ENCODE measurements around the gene PAM.

PAM gene

DNA sequence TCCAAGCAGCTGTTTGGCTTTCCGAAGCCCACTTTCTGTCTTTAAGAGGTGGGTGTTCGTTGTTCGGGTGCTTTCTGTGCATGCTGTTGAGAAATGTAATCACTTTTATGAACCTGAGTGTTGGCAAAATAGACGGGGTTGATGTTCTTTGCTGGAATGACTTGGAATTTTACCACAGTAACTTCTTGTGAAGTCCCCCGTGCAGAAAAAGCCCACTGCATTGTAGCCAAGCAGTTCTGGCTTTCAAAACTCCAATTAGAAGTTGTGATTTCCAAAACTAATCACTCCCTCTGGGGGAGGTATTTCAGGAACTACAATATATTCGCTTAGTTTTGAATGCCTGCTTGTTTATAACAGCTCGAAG, 111.1 kb downstream of the PAM start:
- ATAC-seq = no peak
- Mint-ChIP-seq H3K27me3 (peaks cover 32% of the 10 kb centered on the region), H3K36me3 (peaks cover 13% of the 10 kb centered on the region), H3K27ac (peak overlapping the region; percentile 51), H3K4me3 (peak overlapping the region; percentile 59), H3K4me1 (peaks cover 15% of the 10 kb centered on the region), H3K9me3 (peaks cover 4% of the 10 kb centered on the region)

DNA sequence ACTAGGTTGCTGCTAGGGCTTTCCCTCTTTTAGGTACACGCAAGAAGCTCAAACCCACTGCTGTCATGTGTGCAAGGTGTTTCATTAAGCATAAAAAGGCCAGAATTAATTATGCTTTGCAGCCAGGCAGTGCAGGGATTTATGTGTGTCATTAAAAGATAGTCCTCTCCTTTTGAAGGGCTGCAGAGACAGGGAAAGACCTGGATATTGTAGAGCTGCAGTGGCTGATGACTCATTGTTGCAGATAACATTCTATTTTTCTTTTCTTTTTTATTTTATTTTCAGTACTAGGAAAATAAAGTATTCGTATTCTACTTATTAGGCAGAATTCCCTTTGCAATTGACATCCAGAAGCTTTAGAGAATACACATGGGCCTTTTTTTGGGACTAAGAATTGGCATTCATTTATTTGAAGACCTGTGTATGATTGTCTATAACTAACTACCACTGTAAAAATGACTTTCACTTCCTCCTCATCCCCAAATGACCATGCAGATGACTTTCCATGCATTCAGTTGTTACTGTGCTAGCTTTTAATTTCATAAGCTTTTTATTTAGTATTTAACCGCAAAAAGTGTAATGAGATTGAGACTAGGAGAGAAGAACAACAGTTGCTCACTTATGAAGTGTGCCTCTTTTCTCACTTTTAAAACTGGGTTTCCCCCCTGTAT, 113.0 kb downstream of the PAM start:
- Mint-ChIP-seq H3K9me3 (peaks cover 4% of the 10 kb centered on the region), H3K4me3 (no peak overlapping the region), H3K27ac (no peak overlapping the region), H3K4me1 (peaks cover 15% of the 10 kb centered on the region), H3K36me3 (peaks cover 13% of the 10 kb centered on the region), H3K27me3 (peaks cover 32% of the 10 kb centered on the region)
- no peak for ATAC-seq

DNA sequence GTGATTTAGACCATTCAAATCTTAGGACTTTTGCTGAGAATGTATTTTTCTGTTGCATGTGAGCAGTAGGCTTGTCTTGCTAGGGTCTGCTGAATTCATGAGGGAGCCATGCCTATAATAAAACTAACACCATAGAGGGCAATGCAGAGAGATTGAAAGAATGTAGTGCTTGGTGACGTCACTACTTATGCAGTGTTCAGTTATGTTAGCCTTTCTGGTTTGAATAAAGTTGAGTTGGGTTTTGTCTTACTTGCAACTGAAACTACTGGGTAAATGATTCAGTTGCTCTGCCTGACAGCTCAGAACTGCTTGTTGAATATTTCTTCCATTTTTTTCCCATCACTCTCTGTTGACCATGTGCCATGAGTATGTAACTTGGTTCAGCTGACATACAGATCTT, 114.1 kb downstream of the PAM start:
- no peak for ATAC-seq
- Mint-ChIP-seq H3K27ac (no peak overlapping the region), H3K9me3 (peaks cover 4% of the 10 kb centered on the region), H3K36me3 (peaks cover 13% of the 10 kb centered on the region), H3K4me1 (peaks cover 15% of the 10 kb centered on the region), H3K4me3 (no peak overlapping the region), H3K27me3 (peaks cover 32% of the 10 kb centered on the region)

DNA sequence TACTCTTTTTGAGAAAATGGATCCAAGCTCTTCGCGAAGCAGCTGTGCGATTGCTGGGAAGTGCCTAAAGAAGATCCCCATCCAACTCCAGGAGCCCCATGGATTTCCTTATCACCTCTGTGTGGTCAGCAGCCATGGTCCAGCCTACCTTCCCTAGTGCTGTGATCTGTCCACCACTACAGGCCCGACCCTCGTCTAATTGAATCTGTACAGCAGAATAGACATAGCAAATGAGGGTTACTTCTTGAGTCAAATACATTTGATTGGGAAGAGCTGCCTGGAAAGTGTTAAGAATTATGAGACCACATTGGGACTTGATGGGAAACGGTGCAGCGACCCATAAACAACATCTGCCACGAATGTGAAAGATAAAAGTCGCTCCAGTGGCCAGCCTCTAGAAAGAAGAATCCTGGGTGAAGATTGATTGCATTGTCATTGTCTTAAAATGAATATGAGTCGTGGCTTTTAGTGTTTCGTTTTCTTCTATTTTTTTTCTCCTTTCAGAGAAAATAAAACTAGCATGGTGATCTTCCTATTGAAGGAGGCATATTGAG, 118.4 kb downstream of the PAM start:
- H3K36me3 Mint-ChIP-seq = peaks cover 19% of the 10 kb centered on the region
- H3K27me3 Mint-ChIP-seq = peaks cover 13% of the 10 kb centered on the region
- H3K4me3 Mint-ChIP-seq = no peak overlapping the region
- no peak for ATAC-seq
- H3K27ac Mint-ChIP-seq = no peak overlapping the region
- H3K4me1 Mint-ChIP-seq = no peaks in the 10 kb centered on the region
- H3K9me3 Mint-ChIP-seq = peaks cover 4% of the 10 kb centered on the region

DNA sequence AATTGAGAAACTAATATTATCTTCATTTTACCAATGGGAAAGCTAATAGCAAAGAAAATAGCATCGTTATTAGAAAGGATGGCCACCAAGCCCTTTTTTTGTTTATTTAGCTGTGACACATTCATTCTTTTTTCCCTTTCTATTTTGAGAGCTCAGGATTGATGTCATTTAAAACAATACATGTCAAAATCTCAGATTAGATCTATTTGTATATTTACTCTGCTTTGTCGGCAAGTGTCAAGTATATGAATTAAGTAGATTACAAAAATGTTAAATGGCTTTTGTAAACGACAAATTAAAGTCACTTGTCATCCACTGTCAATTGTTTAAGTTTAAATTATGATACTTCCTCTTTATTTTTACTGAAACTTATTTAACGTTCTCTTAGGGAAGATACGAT, 118.9 kb downstream of the PAM start:
- H3K36me3 Mint-ChIP-seq = peaks cover 17% of the 10 kb centered on the region
- no peak overlapping the region for H3K27ac Mint-ChIP-seq
- H3K4me1 Mint-ChIP-seq = no peaks in the 10 kb centered on the region
- H3K27me3 Mint-ChIP-seq = peaks cover 12% of the 10 kb centered on the region
- H3K9me3 Mint-ChIP-seq = peaks cover 4% of the 10 kb centered on the region
- no peak overlapping the region for H3K4me3 Mint-ChIP-seq
- ATAC-seq = no peak

DNA sequence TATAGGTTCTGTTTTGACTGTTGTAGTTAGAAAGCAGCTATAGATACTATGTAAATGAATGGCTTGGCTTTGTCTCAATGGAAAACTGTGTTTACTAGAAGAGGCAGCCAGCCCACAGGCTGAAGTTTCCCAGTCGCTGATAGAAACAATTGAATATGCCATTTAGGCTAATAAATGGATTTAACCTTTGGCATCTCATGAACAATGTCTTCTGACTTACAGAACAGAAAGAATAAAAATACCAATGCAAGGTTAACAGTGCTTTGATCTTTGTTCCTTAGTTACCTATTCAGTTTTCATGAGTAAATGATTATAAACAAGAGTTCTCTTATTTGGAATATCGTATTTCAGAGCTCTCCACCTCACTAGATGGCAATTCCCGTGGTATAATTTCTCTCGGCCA, 120.6 kb downstream of the PAM start:
- H3K4me1 Mint-ChIP-seq = no peaks in the 10 kb centered on the region
- no peak overlapping the region for H3K4me3 Mint-ChIP-seq
- no peaks in the 10 kb centered on the region for H3K27me3 Mint-ChIP-seq
- no peaks in the 10 kb centered on the region for H3K9me3 Mint-ChIP-seq
- ATAC-seq = no peak
- no peak overlapping the region for H3K27ac Mint-ChIP-seq
- peaks cover 6% of the 10 kb centered on the region for H3K36me3 Mint-ChIP-seq

DNA sequence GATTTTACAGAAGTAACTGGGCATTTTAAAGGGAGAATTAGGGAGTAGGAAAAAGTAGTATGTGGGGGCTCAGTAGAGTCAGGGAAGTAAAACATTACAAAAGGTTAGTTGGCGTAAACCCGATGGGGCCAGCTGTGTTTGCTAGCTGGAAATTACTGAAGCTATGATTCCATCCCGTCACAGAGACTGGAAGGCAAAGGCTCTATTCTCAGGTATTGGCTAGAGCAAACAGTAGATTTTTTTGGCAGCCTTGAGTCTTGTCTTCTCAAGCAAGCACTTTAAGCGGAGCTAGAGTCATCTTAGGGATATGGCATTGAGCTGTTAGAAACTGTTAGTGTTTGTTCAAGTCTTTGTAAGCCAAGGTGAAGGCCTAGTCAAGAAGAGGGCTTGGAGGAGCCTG, 121.5 kb downstream of the PAM start:
- H3K9me3 Mint-ChIP-seq = peaks cover under 1% of the 10 kb centered on the region
- no peak overlapping the region for H3K27ac Mint-ChIP-seq
- no peak overlapping the region for H3K4me3 Mint-ChIP-seq
- no peak for ATAC-seq
- no peaks in the 10 kb centered on the region for H3K27me3 Mint-ChIP-seq
- H3K4me1 Mint-ChIP-seq = no peaks in the 10 kb centered on the region
- H3K36me3 Mint-ChIP-seq = peaks cover 6% of the 10 kb centered on the region

DNA sequence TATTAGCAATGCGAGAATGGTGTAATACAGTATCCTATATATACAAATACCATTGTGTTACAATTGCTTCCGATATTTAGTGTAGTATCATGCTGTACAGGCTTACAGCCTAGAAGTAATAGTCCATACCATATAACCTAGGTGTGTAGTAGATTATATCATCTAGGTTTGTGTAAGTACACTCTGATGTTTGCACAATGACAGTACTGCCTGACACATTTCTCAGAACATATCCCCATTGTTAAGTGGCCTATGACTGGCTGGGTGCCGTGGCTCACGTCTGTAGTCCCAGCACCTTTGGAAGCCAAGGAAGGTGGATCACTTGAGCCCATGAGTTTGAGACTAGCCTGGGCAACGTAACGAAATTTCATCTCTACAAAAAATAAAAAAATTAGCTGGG, 124.6 kb downstream of the PAM start:
- no peak for ATAC-seq
- Mint-ChIP-seq H3K27me3 (no peaks in the 10 kb centered on the region), H3K4me1 (no peaks in the 10 kb centered on the region), H3K27ac (no peak overlapping the region), H3K9me3 (peaks cover 5% of the 10 kb centered on the region), H3K36me3 (peaks cover 6% of the 10 kb centered on the region), H3K4me3 (no peak overlapping the region)

DNA sequence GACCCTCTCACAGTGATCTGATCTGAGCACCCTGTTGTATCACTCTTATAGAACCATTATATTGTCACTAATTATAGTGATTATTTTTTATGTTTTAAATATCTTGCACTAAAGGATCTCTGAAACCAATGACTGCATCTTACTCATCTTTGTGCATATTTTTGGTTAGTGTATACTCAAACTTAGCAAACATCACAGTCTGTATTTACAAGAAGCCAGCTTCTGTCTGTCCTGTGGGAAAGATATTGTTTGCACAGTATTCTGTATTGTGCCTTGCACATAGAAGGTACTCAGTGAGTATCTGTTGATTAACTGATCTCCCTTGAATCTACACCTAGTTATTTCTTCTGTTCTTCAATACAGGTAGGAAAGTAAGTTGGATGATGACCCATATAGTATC, 131.5 kb downstream of the PAM start:
- Mint-ChIP-seq H3K27me3 (no peaks in the 10 kb centered on the region), H3K4me3 (no peak overlapping the region), H3K4me1 (no peaks in the 10 kb centered on the region), H3K9me3 (peaks cover 5% of the 10 kb centered on the region), H3K36me3 (no peaks in the 10 kb centered on the region), H3K27ac (no peak overlapping the region)
- no peak for ATAC-seq

DNA sequence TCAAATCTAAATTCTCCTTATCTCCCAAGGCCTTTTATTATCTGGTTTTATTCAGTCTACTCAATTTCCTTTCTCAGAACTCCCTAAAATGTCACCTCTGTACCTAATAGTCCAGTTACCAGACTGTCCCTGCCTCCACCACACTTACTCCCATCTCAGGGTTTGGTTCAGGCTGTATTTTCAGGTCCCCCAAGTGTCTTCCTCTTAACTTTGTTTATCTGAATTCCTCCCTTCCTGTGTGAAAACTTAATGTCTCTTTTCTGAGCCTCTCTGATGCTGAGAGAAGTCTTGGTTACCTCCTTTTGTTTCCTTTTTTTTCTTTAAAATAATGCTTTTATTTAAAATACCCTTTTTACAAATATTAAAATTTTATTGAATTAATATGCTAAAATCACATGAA, 133.4 kb downstream of the PAM start:
- no peak overlapping the region for H3K4me3 Mint-ChIP-seq
- no peaks in the 10 kb centered on the region for H3K4me1 Mint-ChIP-seq
- no peaks in the 10 kb centered on the region for H3K36me3 Mint-ChIP-seq
- no peak for ATAC-seq
- no peaks in the 10 kb centered on the region for H3K27me3 Mint-ChIP-seq
- H3K9me3 Mint-ChIP-seq = no peaks in the 10 kb centered on the region
- no peak overlapping the region for H3K27ac Mint-ChIP-seq

DNA sequence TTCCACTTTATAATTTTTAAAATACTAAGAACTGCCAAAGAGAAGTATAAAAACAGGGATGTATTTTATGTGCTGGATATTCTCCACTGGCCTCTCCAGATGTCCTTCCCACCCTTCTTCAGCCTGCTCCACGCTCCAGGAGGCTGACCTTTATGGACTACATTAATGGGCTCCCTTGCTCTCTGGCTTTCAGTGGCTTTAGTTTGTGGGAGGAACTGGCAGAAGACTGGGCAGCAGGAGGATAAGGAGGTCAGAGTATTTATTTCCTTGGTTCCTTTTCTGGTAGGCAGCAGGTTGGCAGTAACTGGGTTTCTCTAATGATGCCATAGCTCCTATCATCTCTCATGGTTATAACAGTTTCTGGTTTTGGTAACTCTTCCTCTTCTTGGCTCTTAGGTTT, 133.9 kb downstream of the PAM start:
- no peaks in the 10 kb centered on the region for H3K9me3 Mint-ChIP-seq
- no peaks in the 10 kb centered on the region for H3K27me3 Mint-ChIP-seq
- no peak overlapping the region for H3K27ac Mint-ChIP-seq
- H3K4me1 Mint-ChIP-seq = no peaks in the 10 kb centered on the region
- H3K4me3 Mint-ChIP-seq = no peak overlapping the region
- no peak for ATAC-seq
- peaks cover 5% of the 10 kb centered on the region for H3K36me3 Mint-ChIP-seq

DNA sequence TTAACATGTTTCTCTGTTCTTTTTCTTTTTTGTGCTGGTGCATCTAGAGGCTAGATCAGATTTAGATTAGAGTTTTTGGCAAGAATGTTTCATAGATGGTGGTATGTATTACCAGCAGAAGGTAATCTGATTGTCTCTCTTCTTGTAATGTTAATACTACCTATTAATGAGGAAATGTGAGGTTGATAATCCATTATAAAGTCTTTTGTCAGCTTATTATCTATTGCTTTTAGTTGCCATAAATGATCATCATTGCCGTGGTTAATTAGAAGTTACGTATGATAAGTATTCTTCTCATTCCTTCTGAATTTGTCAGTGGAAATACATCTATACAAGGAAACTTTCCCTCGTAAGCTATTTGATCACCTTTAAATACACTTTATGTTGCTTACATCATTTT, 135.0 kb downstream of the PAM start:
- no peaks in the 10 kb centered on the region for H3K4me1 Mint-ChIP-seq
- peaks cover 5% of the 10 kb centered on the region for H3K36me3 Mint-ChIP-seq

DNA sequence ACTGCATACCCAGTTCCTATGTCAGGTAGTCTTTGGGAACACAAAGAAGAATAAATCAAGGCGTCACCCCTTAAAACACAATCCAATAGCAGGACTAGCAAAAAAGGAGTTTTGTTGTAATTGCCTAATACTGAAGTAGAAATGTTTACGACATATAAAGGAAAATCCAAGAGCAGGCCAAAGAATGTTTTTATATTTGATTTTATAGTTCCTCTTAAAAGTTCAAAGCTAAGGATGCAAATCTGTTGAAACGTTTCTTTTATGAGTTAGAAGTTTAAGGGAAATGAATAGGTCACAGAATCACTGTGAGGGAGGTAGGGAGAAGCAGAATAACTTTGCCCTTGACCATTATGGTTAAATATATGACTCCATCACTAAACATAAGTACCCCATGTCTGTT, 136.1 kb downstream of the PAM start:
- Mint-ChIP-seq H3K27me3 (no peaks in the 10 kb centered on the region), H3K9me3 (no peaks in the 10 kb centered on the region), H3K4me3 (no peak overlapping the region), H3K36me3 (peaks cover 5% of the 10 kb centered on the region), H3K27ac (no peak overlapping the region), H3K4me1 (no peaks in the 10 kb centered on the region)
- no peak for ATAC-seq

More for the DNA sequence above, 135.0 kb downstream of the PAM start:
- ATAC-seq = no peak
- H3K27ac Mint-ChIP-seq = no peak overlapping the region
- H3K27me3 Mint-ChIP-seq = no peaks in the 10 kb centered on the region
- no peak overlapping the region for H3K4me3 Mint-ChIP-seq
- no peaks in the 10 kb centered on the region for H3K9me3 Mint-ChIP-seq

DNA sequence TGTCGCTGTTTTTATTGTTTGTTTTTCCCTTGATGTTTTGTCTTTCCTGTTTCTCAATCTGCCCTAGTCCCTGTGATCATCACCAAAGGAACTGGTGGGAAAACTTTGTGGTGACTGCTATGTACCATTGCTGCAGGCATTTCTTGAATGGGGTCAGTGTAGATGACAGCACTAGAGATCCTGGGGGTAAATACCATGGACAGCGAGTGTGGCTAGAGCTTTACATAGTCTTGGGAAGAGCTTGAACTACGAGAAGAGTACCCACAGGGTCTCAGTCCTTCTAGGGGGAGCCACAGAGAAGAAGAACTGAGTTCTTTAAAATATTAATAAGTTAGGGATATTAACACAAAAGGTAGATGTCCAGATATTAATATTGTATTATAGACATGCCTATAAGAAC, 138.8 kb downstream of the PAM start:
- H3K4me1 Mint-ChIP-seq = no peaks in the 10 kb centered on the region
- no peaks in the 10 kb centered on the region for H3K27me3 Mint-ChIP-seq
- no peak for ATAC-seq
- H3K36me3 Mint-ChIP-seq = peaks cover 5% of the 10 kb centered on the region
- no peak overlapping the region for H3K27ac Mint-ChIP-seq
- no peak overlapping the region for H3K4me3 Mint-ChIP-seq
- H3K9me3 Mint-ChIP-seq = no peaks in the 10 kb centered on the region

DNA sequence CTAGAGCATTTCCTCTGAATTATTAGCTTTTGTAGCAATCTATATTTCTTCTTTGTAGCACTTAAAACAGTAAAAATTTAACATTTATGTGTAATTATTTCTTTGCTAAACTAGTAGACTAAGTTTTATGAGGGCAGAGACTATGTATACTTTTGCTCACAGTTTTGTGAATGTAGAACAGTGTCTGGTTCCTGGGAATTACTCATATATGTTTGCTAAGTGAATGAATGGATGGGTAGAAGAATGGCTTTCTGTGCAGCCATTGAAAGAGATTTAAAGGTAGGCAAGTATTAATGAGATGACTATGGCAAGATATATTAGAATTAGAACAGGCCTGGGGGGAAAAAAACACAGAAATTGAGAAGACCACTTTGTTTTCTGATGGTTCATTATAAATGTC, 140.1 kb downstream of the PAM start:
- no peak for ATAC-seq
- no peak overlapping the region for H3K27ac Mint-ChIP-seq
- H3K4me3 Mint-ChIP-seq = no peak overlapping the region
- no peaks in the 10 kb centered on the region for H3K9me3 Mint-ChIP-seq
- H3K27me3 Mint-ChIP-seq = no peaks in the 10 kb centered on the region
- no peaks in the 10 kb centered on the region for H3K4me1 Mint-ChIP-seq
- peaks cover 5% of the 10 kb centered on the region for H3K36me3 Mint-ChIP-seq

DNA sequence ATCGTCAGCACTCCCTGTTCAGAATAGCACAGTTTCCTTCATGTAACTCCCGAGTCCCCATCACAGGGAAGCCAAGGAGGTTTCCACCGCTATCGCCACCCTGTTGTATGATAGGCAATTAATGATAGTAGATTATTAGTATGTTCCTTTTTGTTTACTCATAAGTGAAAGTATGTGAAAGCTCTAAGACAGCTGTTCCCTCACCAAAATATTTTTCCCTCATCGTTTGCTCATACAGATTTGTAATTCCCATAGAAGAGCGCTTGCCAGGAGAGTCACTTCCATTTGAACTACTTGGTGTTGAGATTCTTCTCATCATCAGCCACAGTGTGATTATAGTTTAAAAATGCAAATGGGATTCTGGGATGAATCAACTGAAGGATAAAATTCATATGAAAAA, 140.9 kb downstream of the PAM start:
- no peak overlapping the region for H3K27ac Mint-ChIP-seq
- H3K4me3 Mint-ChIP-seq = no peak overlapping the region
- no peaks in the 10 kb centered on the region for H3K4me1 Mint-ChIP-seq
- H3K9me3 Mint-ChIP-seq = no peaks in the 10 kb centered on the region
- no peak for ATAC-seq
- no peaks in the 10 kb centered on the region for H3K27me3 Mint-ChIP-seq
- peaks cover 5% of the 10 kb centered on the region for H3K36me3 Mint-ChIP-seq
